ENCODE measurements around the gene SPINK4. TPM values are rescaled to one million over a fixed set of nuclear protein-coding genes. Genes with fewer than 3 reads are reported as not detected.
A peak's percentile ranks its signal among the peaks of the same experiment; 100 is the strongest.

SPINK4 gene
- total and polyA plus RNA-seq, 4 donors, result 0.70 TPM; not detected in 3

- Histone ChIP-seq H3K9ac (ENCODE audit: low read depth in 1 of 2, low read length in 2 of 2) (no peak overlapping the region), H3K27me3 (ENCODE audit: control insufficient read depth in 4 of 4, insufficient read depth in 4 of 4, low read length in 3 of 4) (no peaks in the 10 kb centered on the region), H3K36me3 (ENCODE audit: control insufficient read depth in 4 of 4, insufficient read depth in 3 of 4, low read depth in 1 of 4, low read length in 3 of 4) (peaks cover 0 to 2% (median 0%) of the 10 kb centered on the region in 4 donors), H3K4me3 (ENCODE audit: low read depth in 1 of 3, low read length in 3 of 3) (no peak overlapping the region), H3K9me3 (ENCODE audit: control insufficient read depth in 4 of 4, low read length in 3 of 4) (no peaks in the 10 kb centered on the region), H3K27ac (ENCODE audit: low read depth in 1 of 2, low read length in 2 of 2) (peak overlapping the region; percentile 99 to 100), H3K4me1 (ENCODE audit: control insufficient read depth in 4 of 4, insufficient read depth in 4 of 4, low read length in 3 of 4) (peaks cover 11 to 38% (median 28%) of the 10 kb centered on the region in 4 donors)
- TF ChIP-seq HNF4A (conservative IDR thresholded peaks at IDR 0.05) (no peak), RAD21 (IDR thresholded peaks at IDR 0.05) (no peak)
- DNase-seq (ENCODE audit: low spot score), result no peak
- WGBS, result 75% methylated on average over 14 of the region's 14 CpGs
Measured at GRCh38 chr9:33288828-33289483, 49.0 kb downstream of the SPINK4 start.

- TF ChIP-seq RXRA (IDR thresholded peaks at IDR 0.05) (no peak), HNF4A (conservative IDR thresholded peaks at IDR 0.05) (no peak), SP1 (IDR thresholded peaks at IDR 0.05) (no peak), TAF1 (conservative IDR thresholded peaks at IDR 0.05) (no peak), FOXA2 (IDR thresholded peaks at IDR 0.05) (no peak), GABPA (IDR thresholded peaks at IDR 0.05 in 1 of 2, conservative IDR thresholded peaks at IDR 0.05 in 1 of 2) (no peak), JUND (IDR thresholded peaks at IDR 0.05) (no peak), EGR1 (IDR thresholded peaks at IDR 0.05; ENCODE audit: low read depth in 2 of 2) (no peak), HNF4G (IDR thresholded peaks at IDR 0.05) (no peak), NR2F2 (IDR thresholded peaks at IDR 0.05) (no peak), MAX (IDR thresholded peaks at IDR 0.05) (no peak), ATF3 (IDR thresholded peaks at IDR 0.05) (no peak), RAD21 (IDR thresholded peaks at IDR 0.05) (no peak), ZBTB33 (IDR thresholded peaks at IDR 0.05) (no peak), YY1 (IDR thresholded peaks at IDR 0.05) (no peak), REST (IDR thresholded peaks at IDR 0.05) (no peak)
- WGBS, result 21% methylated on average over 12 of the region's 12 CpGs
- peak; percentile 46 for DNase-seq (ENCODE audit: low spot score)
Measured at GRCh38 chr9:33289496-33289895, 49.5 kb downstream of the SPINK4 start.

More at GRCh38 chr9:33289496-33289895, 49.5 kb downstream of the SPINK4 start:
- Histone ChIP-seq H3K27me3 (ENCODE audit: control insufficient read depth in 4 of 4, insufficient read depth in 4 of 4, low read length in 3 of 4) (no peaks in the 10 kb centered on the region), H3K9ac (ENCODE audit: low read depth in 1 of 2, low read length in 2 of 2) (peak overlapping the region; percentile 32 to 97), H3K9me3 (ENCODE audit: control insufficient read depth in 4 of 4, low read length in 3 of 4) (no peaks in the 10 kb centered on the region), H3K36me3 (ENCODE audit: control insufficient read depth in 4 of 4, insufficient read depth in 3 of 4, low read depth in 1 of 4, low read length in 3 of 4) (peaks cover 0 to 4% (median 0%) of the 10 kb centered on the region in 4 donors), H3K4me3 (ENCODE audit: low read depth in 1 of 3, low read length in 3 of 3) (peak overlapping the region; percentile 21 to 51 (median 22)), H3K4me1 (ENCODE audit: control insufficient read depth in 4 of 4, insufficient read depth in 4 of 4, low read length in 3 of 4) (peaks cover 13 to 44% (median 30%) of the 10 kb centered on the region in 4 donors), H3K27ac (ENCODE audit: low read depth in 1 of 2, low read length in 2 of 2) (peak overlapping the region; percentile 99 to 100)
